ENCODE data around the gene YPEL2. TPM values are rescaled to one million over a fixed set of nuclear protein-coding genes. Genes with fewer than 3 reads are reported as not detected.
A peak's percentile ranks its signal among the peaks of the same experiment; 100 is the strongest.

Gene YPEL2
- total RNA-seq, 6 experiments from 2014 or later, result 9.2 to 23.3 (median 15.2) TPM

DNA sequence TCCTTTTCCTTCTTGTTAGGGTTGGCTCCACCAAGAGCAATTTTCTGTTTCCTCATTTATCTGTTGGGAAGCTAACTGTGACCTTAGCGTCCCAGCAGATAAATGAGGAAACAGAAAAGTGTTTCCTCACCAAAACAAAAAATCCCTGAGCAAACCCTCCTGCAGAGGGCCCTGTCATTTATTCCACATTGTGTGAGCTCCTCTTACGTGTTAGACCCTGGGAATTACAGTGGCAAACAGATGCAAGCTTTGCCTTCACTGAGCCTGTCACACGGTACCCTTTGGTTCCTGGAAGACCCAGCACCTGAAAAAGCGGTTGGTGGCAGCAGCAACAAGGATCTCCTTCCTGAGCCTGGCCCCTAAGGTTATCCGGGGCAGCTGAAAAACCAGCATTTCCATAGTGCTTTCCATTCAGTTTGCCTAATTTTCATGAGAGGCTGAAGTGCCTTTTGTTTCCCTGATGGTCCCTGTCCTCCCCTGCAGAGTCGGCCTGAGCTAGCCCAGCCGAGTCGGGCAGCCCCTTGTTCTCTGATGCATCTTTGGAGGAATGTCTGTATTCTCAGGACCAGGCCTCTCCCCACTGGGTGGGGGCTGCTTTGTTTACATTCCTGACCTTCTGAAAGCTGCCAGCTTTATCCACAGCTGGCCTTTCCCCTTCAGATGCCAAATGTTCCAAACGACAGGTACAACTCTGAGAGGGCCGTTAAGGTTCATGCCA lies 34.7 kb downstream of the YPEL2 start:
- Histone ChIP-seq H3K27ac (peak overlapping the region; percentile 78 to 96 (median 94)), H3K27me3 (no peaks in the 10 kb centered on the region), H3K4me1 (peaks cover 6 to 80% (median 45%) of the 10 kb centered on the region in 4 donors), H3K4me3 (peak overlapping the region in 2 of 3 donors; percentile 29 to 30), H3K9me3 (no peaks in the 10 kb centered on the region), H3K36me3 (no peaks in the 10 kb centered on the region)
- no peak for TF ChIP-seq POLR2A (IDR thresholded peaks at IDR 0.05)
- TF ChIP-seq, protein P1, sequence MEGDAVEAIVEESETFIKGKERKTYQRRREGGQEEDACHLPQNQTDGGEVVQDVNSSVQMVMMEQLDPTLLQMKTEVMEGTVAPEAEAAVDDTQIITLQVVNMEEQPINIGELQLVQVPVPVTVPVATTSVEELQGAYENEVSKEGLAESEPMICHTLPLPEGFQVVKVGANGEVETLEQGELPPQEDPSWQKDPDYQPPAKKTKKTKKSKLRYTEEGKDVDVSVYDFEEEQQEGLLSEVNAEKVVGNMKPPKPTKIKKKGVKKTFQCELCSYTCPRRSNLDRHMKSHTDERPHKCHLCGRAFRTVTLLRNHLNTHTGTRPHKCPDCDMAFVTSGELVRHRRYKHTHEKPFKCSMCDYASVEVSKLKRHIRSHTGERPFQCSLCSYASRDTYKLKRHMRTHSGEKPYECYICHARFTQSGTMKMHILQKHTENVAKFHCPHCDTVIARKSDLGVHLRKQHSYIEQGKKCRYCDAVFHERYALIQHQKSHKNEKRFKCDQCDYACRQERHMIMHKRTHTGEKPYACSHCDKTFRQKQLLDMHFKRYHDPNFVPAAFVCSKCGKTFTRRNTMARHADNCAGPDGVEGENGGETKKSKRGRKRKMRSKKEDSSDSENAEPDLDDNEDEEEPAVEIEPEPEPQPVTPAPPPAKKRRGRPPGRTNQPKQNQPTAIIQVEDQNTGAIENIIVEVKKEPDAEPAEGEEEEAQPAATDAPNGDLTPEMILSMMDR (IDR thresholded peaks at IDR 0.05), result no peak
- ATAC-seq, result peak; percentile 16 to 44 (median 36)
- peak in 2 of 3 donors; percentile 56 to 58 for DNase-seq
- 11% methylated on average over 8 of the region's 10 CpGs for WGBS (ENCODE audit: insufficient coverage, low coverage, low lambda C conversion rate, missing lambda C conversion rate)
- intact Hi-C loops (cut with DNase I), result no loop called here

DNA sequence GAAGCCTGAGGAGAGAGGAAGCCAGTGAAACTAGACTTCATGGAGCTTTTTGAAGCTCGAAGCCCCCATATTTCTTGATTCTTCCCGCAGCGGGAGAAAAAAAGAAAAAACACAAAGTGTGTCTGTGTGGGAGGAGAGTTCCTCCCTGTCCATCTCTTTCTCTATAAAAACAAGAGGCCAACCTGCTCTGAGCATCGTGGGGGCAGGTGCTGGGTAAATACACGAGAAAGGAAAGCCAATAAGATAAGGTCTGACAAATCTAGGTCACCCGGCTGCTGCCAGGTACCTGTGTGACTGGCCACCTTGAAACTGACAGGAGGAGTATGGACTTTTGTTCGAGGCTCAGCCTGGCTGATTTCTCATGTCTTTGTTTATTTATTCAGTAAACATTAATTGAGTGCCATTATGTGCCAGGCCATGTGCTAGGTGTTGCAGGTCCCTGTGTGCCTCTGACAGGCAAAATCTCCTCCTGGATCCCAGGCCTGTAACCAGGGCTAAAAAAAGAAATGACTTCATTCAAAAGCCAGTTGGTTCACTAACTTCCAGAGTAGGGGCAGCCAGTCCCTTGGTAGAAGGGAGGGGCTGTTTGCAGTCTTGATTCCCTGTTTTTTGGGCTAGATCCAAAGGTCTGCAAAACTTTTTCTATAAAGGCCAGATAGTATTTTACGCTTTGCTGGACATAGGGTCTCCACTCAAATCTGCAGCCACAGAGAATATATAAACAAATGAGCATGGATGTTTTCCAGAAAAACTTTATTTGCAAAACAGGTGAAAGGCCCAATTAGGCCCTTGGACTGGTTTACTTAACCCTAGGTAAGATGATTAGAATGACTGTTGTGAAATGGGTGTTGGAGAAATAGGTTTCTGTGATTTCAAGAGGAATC lies 35.6 kb downstream of the YPEL2 start:
- Histone ChIP-seq H3K36me3 (no peaks in the 10 kb centered on the region), H3K27me3 (no peaks in the 10 kb centered on the region), H3K27ac (peak overlapping the region; percentile 78 to 96 (median 94)), H3K4me1 (peaks cover 6 to 85% (median 53%) of the 10 kb centered on the region in 4 donors), H3K9me3 (no peaks in the 10 kb centered on the region), H3K4me3 (peak overlapping the region in 2 of 3 donors; percentile 29 to 30)
- 9% methylated on average over 6 of the region's 8 CpGs for WGBS (ENCODE audit: insufficient coverage, low coverage, low lambda C conversion rate, missing lambda C conversion rate)
- ATAC-seq, result peak; percentile 71 to 87 (median 82)
- peak; percentile 81 to 94 (median 91) for DNase-seq
- TF ChIP-seq, protein P1 (IDR thresholded peaks at IDR 0.05), result no peak
- peak; percentile 19 for TF ChIP-seq POLR2A (IDR thresholded peaks at IDR 0.05)
- intact Hi-C loops (cut with DNase I), result no loop called here

DNA sequence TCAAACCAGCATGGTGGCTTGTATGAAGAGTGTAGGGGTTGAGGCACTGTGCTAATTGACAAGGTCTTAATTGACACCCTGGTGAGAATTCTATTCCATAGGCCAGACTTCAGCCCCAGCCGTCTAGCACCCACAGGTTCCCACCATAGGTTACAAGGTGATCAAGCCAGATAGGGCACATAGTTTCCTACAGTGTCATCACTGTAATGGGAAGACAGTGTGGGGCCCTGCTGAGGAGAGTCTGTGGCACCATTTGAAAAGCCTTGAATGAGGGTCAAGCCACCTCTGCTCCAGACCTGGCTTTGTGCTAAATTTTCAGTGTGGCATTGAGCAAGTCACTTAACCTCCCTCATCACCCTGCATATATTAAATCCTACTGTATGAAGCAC lies 36.2 kb downstream of the YPEL2 start:
- Histone ChIP-seq H3K9me3 (no peaks in the 10 kb centered on the region), H3K27ac (peak overlapping the region; percentile 78 to 96 (median 94)), H3K4me3 (no peak overlapping the region), H3K27me3 (no peaks in the 10 kb centered on the region), H3K36me3 (no peaks in the 10 kb centered on the region), H3K4me1 (peaks cover 6 to 86% (median 55%) of the 10 kb centered on the region in 4 donors)
- ATAC-seq (peak in 3 of 4 donors; percentile 0 to 10 (median 2)), DNase-seq (no peak)
- 29% methylated on average over 1 of the region's 1 CpG for WGBS (ENCODE audit: insufficient coverage, low coverage, low lambda C conversion rate, missing lambda C conversion rate)
- intact Hi-C loops (cut with DNase I), result no loop called here
- TF ChIP-seq, protein P1 (IDR thresholded peaks at IDR 0.05), result no peak
- TF ChIP-seq POLR2A (IDR thresholded peaks at IDR 0.05), result no peak

DNA sequence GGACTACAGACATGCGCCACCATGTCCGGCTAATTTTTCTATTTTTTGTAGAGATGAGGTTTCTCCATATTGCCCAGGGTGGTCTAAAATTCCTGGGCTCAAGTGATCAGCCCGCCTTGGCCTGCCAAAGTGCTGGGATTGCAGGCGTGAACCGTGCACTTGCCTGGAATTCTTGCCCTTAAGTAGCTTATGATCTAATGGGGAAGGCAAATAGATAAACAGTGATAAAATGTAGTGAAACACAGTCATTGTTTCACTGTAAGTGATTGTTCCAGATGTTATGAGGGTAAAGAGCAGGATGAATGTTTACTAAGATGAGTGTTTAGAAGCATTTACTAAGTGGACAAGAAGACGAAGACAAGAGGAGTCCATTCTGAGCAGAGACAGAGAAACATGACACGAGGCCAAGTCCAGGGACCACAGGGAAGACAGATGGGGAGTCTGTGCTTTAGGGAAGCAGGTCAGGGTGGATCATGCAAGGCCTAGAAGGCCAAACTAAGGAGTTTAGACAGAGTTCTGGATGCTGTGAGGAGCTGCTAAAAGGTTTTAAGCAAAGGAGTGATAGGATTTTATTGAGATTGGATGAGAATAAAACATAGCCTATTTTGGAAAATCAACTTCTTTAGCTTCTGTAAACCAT lies 36.9 kb downstream of the YPEL2 start:
- H3K4me1 ChIP-seq, result peaks cover 6 to 88% (median 55%) of the 10 kb centered on the region in 4 donors
- H3K9me3 ChIP-seq, result no peaks in the 10 kb centered on the region
- no peaks in the 10 kb centered on the region for H3K27me3 ChIP-seq
- intact Hi-C loops (cut with DNase I), result no loop called here
- DNase-seq (no peak), ATAC-seq (no peak)
- H3K27ac ChIP-seq, result peak overlapping the region; percentile 78 to 96 (median 94)
- WGBS (ENCODE audit: insufficient coverage, low coverage, low lambda C conversion rate, missing lambda C conversion rate), result 56% methylated on average over 7 of the region's 7 CpGs
- H3K4me3 ChIP-seq, result no peak overlapping the region
- H3K36me3 ChIP-seq, result no peaks in the 10 kb centered on the region
- TF ChIP-seq POLR2A (IDR thresholded peaks at IDR 0.05), result no peak
- TF ChIP-seq, protein P1 (IDR thresholded peaks at IDR 0.05), result no peak
